GM19043 (cell line): ENCODE data around the gene AIM2.

Experiments used
- ATAC-seq: cut with Tn5 transposase; IDR thresholded peaks from one replicate; pipeline ENCODE4 v1.9.1; 2021; ENCODE audit warnings: low read depth; ENCODE audit not compliant: unreplicated experiment

The AIM2 gene

DNA sequence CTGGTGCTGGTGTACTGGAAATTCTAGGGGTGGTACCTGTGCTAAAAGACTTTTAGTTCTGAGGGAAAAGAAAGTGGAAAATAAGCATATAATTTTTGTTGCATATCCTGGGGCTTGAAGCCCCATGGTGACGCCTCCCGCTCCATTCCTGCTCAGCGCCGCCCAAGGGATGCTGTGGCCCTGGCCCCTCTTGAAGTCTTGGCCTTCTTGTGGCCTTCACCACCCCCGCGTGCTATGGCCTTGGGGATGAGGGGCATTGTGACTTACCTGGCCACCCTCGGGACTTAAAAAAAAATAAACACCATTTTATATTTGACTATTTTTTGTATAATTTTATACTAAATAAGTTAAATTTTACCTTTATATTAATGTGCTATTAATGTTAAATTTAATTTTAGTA, 51.5 kb downstream of the AIM2 start:
- ATAC-seq, result no peak

DNA sequence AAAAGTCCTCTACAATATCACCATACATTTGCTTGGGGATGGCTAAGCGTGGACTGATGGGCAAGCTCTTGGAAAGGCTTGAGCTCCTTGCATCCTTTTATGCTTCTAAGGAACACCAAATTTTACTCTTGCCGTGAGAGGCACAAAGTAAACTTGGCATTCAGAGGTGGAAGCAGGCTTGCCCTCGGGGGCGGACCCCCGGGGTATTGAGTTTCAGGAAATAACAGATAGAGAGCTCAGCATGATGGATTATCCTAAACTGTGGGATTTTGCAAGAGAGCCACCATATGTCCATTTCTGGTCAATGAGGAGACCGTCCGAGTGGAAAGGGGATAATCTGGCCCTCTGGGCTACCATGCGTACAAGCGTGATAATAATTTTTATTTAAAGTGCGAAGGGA, 52.8 kb downstream of the AIM2 start:
- ATAC-seq, result no peak

- peak; percentile 94 for ATAC-seq
These were observed 61.1 kb downstream of the AIM2 start for GRCh38 chr1:159015440-159015909.

GRCh38 chr1:159014851-159015250, 61.7 kb downstream of the AIM2 start:
- ATAC-seq, result no peak

- no peak for ATAC-seq
These were observed 62.5 kb downstream of the AIM2 start for GRCh38 chr1:159014003-159014571.

DNA sequence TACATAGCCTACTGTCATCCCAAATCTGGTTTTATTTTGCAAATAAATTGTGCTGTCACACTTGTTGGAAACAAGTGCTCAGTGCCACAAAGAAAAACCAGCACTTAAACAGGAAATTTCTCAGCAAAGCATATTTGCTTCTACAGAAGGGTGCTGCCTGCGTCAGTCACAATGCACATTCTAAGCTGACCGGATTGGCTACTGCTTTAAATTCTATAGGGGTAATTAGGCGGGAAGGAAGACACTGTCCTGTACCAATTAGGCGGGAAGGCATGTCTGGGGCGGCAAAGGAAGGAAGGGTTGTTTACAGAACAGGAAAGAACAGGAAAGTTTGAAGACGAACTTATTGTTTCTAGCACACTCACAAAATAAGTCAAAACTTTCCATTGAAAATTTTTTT, 64.1 kb downstream of the AIM2 start:
- peak; percentile 23 for ATAC-seq
